Fibroblast of mammary gland (primary cell): Measurements from ENCODE around the gene TWSG1.
"Not testable (repeated sequence)": the region's sequence is repeated elsewhere in the genome, so short reads cannot be mapped to it uniquely, and the experiment has no call there.

Experiments
- DNase-seq: peaks from one replicate; pipeline ENCODE4 v3.0.0-alpha.2; 2010; ENCODE audit warnings: low read depth
- H3K4me3 ChIP-seq: 2 replicates; pipeline ENCODE4 v1.5.1; 2011; ENCODE audit warnings: low read depth, mild to moderate bottlenecking, low read length, moderate library complexity; ENCODE audit not compliant: control insufficient read depth
- CTCF ChIP-seq: conservative IDR thresholded peaks from 2 replicates; pipeline ENCODE4 v1.5.1; 2011; ENCODE audit warnings: low read depth, low read length, inconsistent platforms; ENCODE audit not compliant: control insufficient read depth, insufficient read depth

Gene TWSG1

GRCh38 chr18:9419956-9420631, 85.5 kb downstream of the TWSG1 start:
- DNase-seq = peak; percentile 14
- no peak overlapping the region for H3K4me3 ChIP-seq
- TF ChIP-seq CTCF = no peak

GRCh38 chr18:9421096-9421900, 86.7 kb downstream of the TWSG1 start:
- DNase-seq = no peak
- TF ChIP-seq CTCF = no peak
- H3K4me3 ChIP-seq = no peak overlapping the region

GRCh38 chr18:9421901-9422327, 87.3 kb downstream of the TWSG1 start:
- no peak overlapping the region for H3K4me3 ChIP-seq
- DNase-seq = no peak
- no peak for TF ChIP-seq CTCF

GRCh38 chr18:9422816-9423519, 88.4 kb downstream of the TWSG1 start:
- no peak overlapping the region for H3K4me3 ChIP-seq
- no peak for TF ChIP-seq CTCF
- DNase-seq = no peak

- DNase-seq, H3K4me3 ChIP-seq: not testable (repeated sequence)
These were observed 89.1 kb downstream of the TWSG1 start for GRCh38 chr18:9423648-9424047.

GRCh38 chr18:9424235-9424634, 89.7 kb downstream of the TWSG1 start:
- not testable (repeated sequence) for H3K4me3 ChIP-seq, DNase-seq

- no peak for DNase-seq
- no peak overlapping the region for H3K4me3 ChIP-seq
- no peak for TF ChIP-seq CTCF
These were observed 92.2 kb downstream of the TWSG1 start for GRCh38 chr18:9426753-9427152.
